Thoracic aorta (tissue), 2 donors: ENCODE results near the gene ARFIP1. TPM values are rescaled to one million over a fixed set of nuclear protein-coding genes. Genes with fewer than 3 reads are reported as not detected.
"Not testable (repeated sequence)": the region's sequence is repeated elsewhere in the genome, so short reads cannot be mapped to it uniquely, and the experiment has no call there.

Experiments
- ATAC-seq: fragments of 150-250 bp; one replicate; pipeline ENCODE4 v1.8.0; 2017; ENCODE audit warnings: low read depth; ENCODE audit not compliant: insufficient number of reproducible peaks, low FRiP score
- DNase-seq: peaks from one replicate; pipeline ENCODE4 v3.0.0-alpha.2; 2020; ENCODE audit warnings: low spot score
- H3K27ac ChIP-seq, 2 donors: fragments of 200-600 bp; sonication (generic); 1 replicate in 1 of 2; 2 replicates in 1 of 2; pipeline ENCODE4 v1.5.1; 2016; ENCODE audit warnings: mild to moderate bottlenecking in 2 of 2, moderate library complexity in 2 of 2
- H3K27me3 ChIP-seq: fragments of 200-600 bp; sonication (generic); replicated peaks from 2 replicates; pipeline ENCODE4 v1.6.0; 2016; ENCODE audit warnings: mild to moderate bottlenecking; ENCODE audit not compliant: insufficient read depth
- H3K36me3 ChIP-seq: fragments of 200-600 bp; sonication (generic); one replicate; pipeline ENCODE4 v1.5.1; 2016
- H3K4me1 ChIP-seq, 2 donors: fragments of 200-600 bp; sonication (generic); 1 replicate in 1 of 2; 2 replicates in 1 of 2; pipeline versions ENCODE4 v1.5.1 to v1.6.0; 2016; ENCODE audit warnings: low read depth in 2 of 2, mild to moderate bottlenecking in 1 of 2; ENCODE audit not compliant: control insufficient read depth in 1 of 2
- H3K4me3 ChIP-seq: fragments of 200-600 bp; sonication (generic); 2 replicates; pipeline ENCODE4 v1.5.1; 2016; ENCODE audit warnings: mild to moderate bottlenecking
- H3K9me3 ChIP-seq: fragments of 200-600 bp; sonication (generic); 2 replicates; pipeline ENCODE4 v1.5.1; 2016
- CTCF ChIP-seq: fragments of 200-600 bp; sonication (generic); IDR thresholded peaks from one replicate; pipeline ENCODE4 v1.5.1; 2019; ENCODE audit warnings: antibody characterized with exemption
- total RNA-seq, 2 donors: library from RNA; depleted of rRNA; stranded (reverse); fragments of >200 nt; gene quantifications; one replicate each; pipeline versions ENCODE4 v1.1.0 to v1.2.3, GENCODE V29; 2016

ARFIP1 gene
- total RNA-seq, 2 donors from 2014 or later = 24.0 to 39.0 TPM

- DNase-seq = no peak
- Histone ChIP-seq H3K27ac (no peak overlapping the region), H3K9me3 (peaks cover 19% of the 10 kb centered on the region), H3K36me3 (peaks cover 3% of the 10 kb centered on the region), H3K4me1 (peaks cover 0 to 12% of the 10 kb centered on the region in 2 donors), H3K4me3 (no peak overlapping the region), H3K27me3 (no peaks in the 10 kb centered on the region)
- no peak for ATAC-seq
- no peak for TF ChIP-seq CTCF
Measured at GRCh38 chr4:152853293-152853692, 73.5 kb downstream of the ARFIP1 start.

GRCh38 chr4:152854016-152854415 lies 74.3 kb downstream of the ARFIP1 start:
- not testable (repeated sequence) for H3K27ac ChIP-seq, ATAC-seq, DNase-seq, H3K27me3 ChIP-seq, H3K36me3 ChIP-seq, H3K4me3 ChIP-seq
- H3K4me1 ChIP-seq = peaks cover 0 to 12% of the 10 kb centered on the region in 2 donors
- peaks cover 19% of the 10 kb centered on the region for H3K9me3 ChIP-seq

- Histone ChIP-seq H3K4me1 (peaks cover 0 to 5% of the 10 kb centered on the region in 2 donors), H3K27me3 (no peaks in the 10 kb centered on the region), H3K4me3 (no peak overlapping the region), H3K9me3 (peaks cover 19% of the 10 kb centered on the region), H3K27ac (no peak overlapping the region), H3K36me3 (peaks cover 3% of the 10 kb centered on the region)
- no peak for DNase-seq
- no peak for ATAC-seq
- no peak for TF ChIP-seq CTCF
Measured at GRCh38 chr4:152856960-152857359, 77.2 kb downstream of the ARFIP1 start.

GRCh38 chr4:152858934-152859333 lies 79.2 kb downstream of the ARFIP1 start:
- Histone ChIP-seq H3K27me3 (no peaks in the 10 kb centered on the region), H3K4me3 (no peak overlapping the region), H3K36me3 (peaks cover 2% of the 10 kb centered on the region), H3K9me3 (peaks cover 4% of the 10 kb centered on the region), H3K4me1 (peaks cover 0 to 5% of the 10 kb centered on the region in 2 donors), H3K27ac (no peak overlapping the region)
- TF ChIP-seq CTCF = no peak
- ATAC-seq (no peak), DNase-seq (no peak)

GRCh38 chr4:152860046-152860445 lies 80.3 kb downstream of the ARFIP1 start:
- TF ChIP-seq CTCF = no peak
- no peaks in the 10 kb centered on the region for H3K27me3 ChIP-seq
- H3K9me3 ChIP-seq = no peaks in the 10 kb centered on the region
- DNase-seq (no peak), ATAC-seq (no peak)
- H3K27ac ChIP-seq = no peak overlapping the region
- no peak overlapping the region for H3K4me3 ChIP-seq
- H3K4me1 ChIP-seq = peaks cover 0 to 5% of the 10 kb centered on the region in 2 donors
- peaks cover 3% of the 10 kb centered on the region for H3K36me3 ChIP-seq

GRCh38 chr4:152862608-152863007 lies 82.9 kb downstream of the ARFIP1 start:
- H3K36me3 ChIP-seq = peaks cover 3% of the 10 kb centered on the region
- no peak overlapping the region for H3K27ac ChIP-seq
- no peaks in the 10 kb centered on the region for H3K4me1 ChIP-seq
- H3K4me3 ChIP-seq = no peak overlapping the region
- no peaks in the 10 kb centered on the region for H3K9me3 ChIP-seq
- no peak for TF ChIP-seq CTCF
- no peaks in the 10 kb centered on the region for H3K27me3 ChIP-seq
- ATAC-seq (no peak), DNase-seq (no peak)
